ENCODE measurements around the gene MCM3AP. TPM values are rescaled to one million over a fixed set of nuclear protein-coding genes. Genes with fewer than 3 reads are reported as not detected.
"Not testable (repeated sequence)": the region's sequence is repeated elsewhere in the genome, so short reads cannot be mapped to it uniquely, and the experiment has no call there.

MCM3AP gene
- total RNA-seq, 1 donor: 64.8 TPM

GRCh38 chr21:46226920-46227599 is 58.4 kb downstream of the MCM3AP start:
- no peaks in the 10 kb centered on the region for H3K27me3 ChIP-seq (ENCODE audit: insufficient read depth, low read length)
- H3K27ac ChIP-seq (ENCODE audit: low read depth, low read length): peak overlapping the region; percentile 52
- no peak overlapping the region for H2AFZ ChIP-seq (ENCODE audit: low read length)
- H3K36me3 ChIP-seq (ENCODE audit: insufficient read depth, low read length): peaks cover under 1% of the 10 kb centered on the region
- peaks cover 14% of the 10 kb centered on the region for H3K4me1 ChIP-seq (ENCODE audit: insufficient read depth, low read length)
- DNase-seq (ENCODE audit: insufficient read length, low spot score, missing footprints): peak; percentile 90
- peak overlapping the region; percentile 90 for H3K4me2 ChIP-seq (ENCODE audit: insufficient read depth, low read length)
- TF ChIP-seq CTCF (IDR thresholded peaks at IDR 0.05; ENCODE audit: extremely low read depth, low read depth, low read length): no peak
- peaks cover 13% of the 10 kb centered on the region for H4K20me1 ChIP-seq (ENCODE audit: insufficient read depth, low read length)
- peak overlapping the region; percentile 93 for H3K4me3 ChIP-seq (ENCODE audit: insufficient read depth, low read length)
- peaks cover 54% of the 10 kb centered on the region for H3K79me2 ChIP-seq (ENCODE audit: insufficient read depth, low read length)
- no peaks in the 10 kb centered on the region for H3K9me3 ChIP-seq (ENCODE audit: low read depth, low read length)

- H3K36me3 ChIP-seq (ENCODE audit: insufficient read depth, low read length): peaks cover 9% of the 10 kb centered on the region
- peak overlapping the region; percentile 56 for H3K27ac ChIP-seq (ENCODE audit: low read depth, low read length)
- H3K9me3 ChIP-seq (ENCODE audit: low read depth, low read length): no peaks in the 10 kb centered on the region
- no peaks in the 10 kb centered on the region for H3K27me3 ChIP-seq (ENCODE audit: insufficient read depth, low read length)
- no peak overlapping the region for H2AFZ ChIP-seq (ENCODE audit: low read length)
- peaks cover 13% of the 10 kb centered on the region for H4K20me1 ChIP-seq (ENCODE audit: insufficient read depth, low read length)
- peaks cover 14% of the 10 kb centered on the region for H3K4me1 ChIP-seq (ENCODE audit: insufficient read depth, low read length)
- peaks cover 63% of the 10 kb centered on the region for H3K79me2 ChIP-seq (ENCODE audit: insufficient read depth, low read length)
- no peak overlapping the region for H3K4me3 ChIP-seq (ENCODE audit: insufficient read depth, low read length)
- H3K4me2 ChIP-seq (ENCODE audit: insufficient read depth, low read length): no peak overlapping the region
- TF ChIP-seq CTCF (IDR thresholded peaks at IDR 0.05; ENCODE audit: extremely low read depth, low read depth, low read length): no peak
- DNase-seq (ENCODE audit: insufficient read length, low spot score, missing footprints): peak; percentile 56
Measured at GRCh38 chr21:46226146-46226545, 59.3 kb downstream of the MCM3AP start.

- H2AFZ ChIP-seq (ENCODE audit: low read length); DNase-seq (ENCODE audit: insufficient read length, low spot score, missing footprints); H3K27me3 ChIP-seq (ENCODE audit: insufficient read depth, low read length); H3K4me3 ChIP-seq (ENCODE audit: insufficient read depth, low read length); H3K27ac ChIP-seq (ENCODE audit: low read depth, low read length); H3K4me2 ChIP-seq (ENCODE audit: insufficient read depth, low read length); H3K9me3 ChIP-seq (ENCODE audit: low read depth, low read length): not testable (repeated sequence)
- peaks cover 14% of the 10 kb centered on the region for H3K4me1 ChIP-seq (ENCODE audit: insufficient read depth, low read length)
- peaks cover 15% of the 10 kb centered on the region for H3K36me3 ChIP-seq (ENCODE audit: insufficient read depth, low read length)
- H4K20me1 ChIP-seq (ENCODE audit: insufficient read depth, low read length): peaks cover 13% of the 10 kb centered on the region
- peaks cover 77% of the 10 kb centered on the region for H3K79me2 ChIP-seq (ENCODE audit: insufficient read depth, low read length)
Measured at GRCh38 chr21:46223661-46224060, 61.8 kb downstream of the MCM3AP start.

- peaks cover 13% of the 10 kb centered on the region for H4K20me1 ChIP-seq (ENCODE audit: insufficient read depth, low read length)
- H3K79me2 ChIP-seq (ENCODE audit: insufficient read depth, low read length): peaks cover 75% of the 10 kb centered on the region
- no peak overlapping the region for H2AFZ ChIP-seq (ENCODE audit: low read length)
- no peak for TF ChIP-seq CTCF (IDR thresholded peaks at IDR 0.05; ENCODE audit: extremely low read depth, low read depth, low read length)
- no peak for DNase-seq (ENCODE audit: insufficient read length, low spot score, missing footprints)
- no peaks in the 10 kb centered on the region for H3K27me3 ChIP-seq (ENCODE audit: insufficient read depth, low read length)
- H3K36me3 ChIP-seq (ENCODE audit: insufficient read depth, low read length): peaks cover 15% of the 10 kb centered on the region
- no peak overlapping the region for H3K27ac ChIP-seq (ENCODE audit: low read depth, low read length)
- no peak overlapping the region for H3K4me3 ChIP-seq (ENCODE audit: insufficient read depth, low read length)
- H3K4me1 ChIP-seq (ENCODE audit: insufficient read depth, low read length): peaks cover 14% of the 10 kb centered on the region
- H3K4me2 ChIP-seq (ENCODE audit: insufficient read depth, low read length): no peak overlapping the region
- H3K9me3 ChIP-seq (ENCODE audit: low read depth, low read length): no peaks in the 10 kb centered on the region
Measured at GRCh38 chr21:46223217-46223616, 62.2 kb downstream of the MCM3AP start.
